Omental fat pad (tissue), 4 donors: ENCODE measurements around the gene CCDC120. TPM values are rescaled to one million over a fixed set of nuclear protein-coding genes. Genes with fewer than 3 reads are reported as not detected.

Experiments used
- ATAC-seq: fragments of 150-250 bp; one replicate; pipeline ENCODE4 v1.9.1; 2016; ENCODE audit warnings: mild to moderate bottlenecking, moderate library complexity; ENCODE audit not compliant: low FRiP score
- DNase-seq: peaks from one replicate; pipeline ENCODE4 v3.0.0-alpha.2; 2019; ENCODE audit warnings: low spot score
- CTCF ChIP-seq, 3 donors: fragments of 450-650 bp; IDR thresholded peaks; one replicate each; pipeline ENCODE4 v1.5.1; 2016 to 2017; ENCODE audit warnings: antibody characterized with exemption in 3 of 3, mild to moderate bottlenecking in 3 of 3, moderate library complexity in 2 of 3
- total RNA-seq, 4 donors: library from RNA; depleted of rRNA; stranded (reverse); fragments of >200 nt; gene quantifications; one replicate each; pipeline ENCODE4 v1.1.0, GENCODE V29; 2016

CCDC120 gene
- total RNA-seq, 4 donors from 2014 or later = 1.1 to 3.2 (median 2.5) TPM

- no peak for TF ChIP-seq CTCF (IDR thresholded peaks at IDR 0.05)
- DNase-seq = no peak
- ATAC-seq = peak; percentile 45
These were observed 19.0 kb upstream of the CCDC120 start for GRCh38 chrX:49039598-49040375.

GRCh38 chrX:49040376-49040955 lies 18.3 kb upstream of the CCDC120 start:
- DNase-seq (no peak), ATAC-seq (no peak)
- no peak for TF ChIP-seq CTCF (IDR thresholded peaks at IDR 0.05)

- no peak for TF ChIP-seq CTCF (IDR thresholded peaks at IDR 0.05)
- ATAC-seq (no peak), DNase-seq (no peak)
These were observed 16.8 kb upstream of the CCDC120 start for GRCh38 chrX:49041744-49042580.

- no peak for ATAC-seq
- no peak for TF ChIP-seq CTCF (IDR thresholded peaks at IDR 0.05)
- DNase-seq = no peak
These were observed 16.1 kb upstream of the CCDC120 start for GRCh38 chrX:49042581-49043219.

GRCh38 chrX:49043220-49043986 lies 15.4 kb upstream of the CCDC120 start, which contains the start of gene TFE3:
Gene TFE3 (minus strand): TSS chrX:49043357. CDS start chrX:49043226, 131 bp downstream.
- TF ChIP-seq CTCF (IDR thresholded peaks at IDR 0.05) = no peak
- ATAC-seq (peak; percentile 91), DNase-seq (peak; percentile 90)

- ATAC-seq (no peak), DNase-seq (no peak)
- TF ChIP-seq CTCF (IDR thresholded peaks at IDR 0.05) = peak in 1 of 3 donors; percentile 4
These were observed 14.9 kb upstream of the CCDC120 start for GRCh38 chrX:49043987-49044281.
